Upper lobe of left lung (tissue), 4 donors: ENCODE results near the gene KCNIP2.

Experiments used
- CTCF ChIP-seq, 6 experiments: fragments of 450-650 bp in 4 of 6; fragments of 200-600 bp in 2 of 6; sonication (generic) in 2 of 6; IDR thresholded peaks; one replicate each; pipeline ENCODE4 v1.5.1; 2016 to 2019; ENCODE audit warnings: antibody characterized with exemption in 6 of 6
- POLR2A ChIP-seq, 4 donors: fragments of 450-650 bp; IDR thresholded peaks; one replicate each; pipeline ENCODE4 v1.5.1; 2016 to 2017; ENCODE audit warnings: antibody characterized with exemption in 4 of 4, mild to moderate bottlenecking in 2 of 4

DNA sequence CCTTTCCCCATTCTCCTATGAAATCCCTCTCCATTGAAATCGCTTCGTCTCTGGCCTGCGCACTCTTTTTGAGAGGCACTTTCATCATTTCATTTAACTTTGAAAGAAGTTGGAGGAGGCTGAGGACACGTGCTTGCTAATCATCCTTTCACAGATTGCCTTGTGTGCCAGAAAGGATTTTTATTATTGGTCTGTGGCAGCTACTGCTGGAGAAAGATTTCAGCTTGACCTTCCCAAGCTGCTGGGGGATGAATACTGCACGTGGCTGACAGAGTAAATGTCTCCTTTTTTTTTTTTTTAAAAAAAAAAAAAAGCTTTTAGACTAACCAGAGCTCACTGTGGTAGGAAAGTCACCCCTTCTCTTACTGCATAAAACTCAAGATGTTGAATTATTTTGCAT, 44.2 kb upstream of the KCNIP2 start:
- TF ChIP-seq CTCF (IDR thresholded peaks at IDR 0.05) (no peak), POLR2A (IDR thresholded peaks at IDR 0.05) (no peak)
